ENCODE measurements around the gene CERS6. TPM values are rescaled to one million over a fixed set of nuclear protein-coding genes. Genes with fewer than 3 reads are reported as not detected.

CERS6 gene
- polyA plus RNA-seq, 4 donors: 6.8 to 55.4 (median 21.9) TPM

- WGBS, 3 donors: 16 to 46% (median 39%) methylated on average over 3 of the region's 3 CpGs
- H3K36me3 ChIP-seq (ENCODE audit: control insufficient read depth in 3 of 3, insufficient read depth in 2 of 3, low read depth in 1 of 3, low read length in 3 of 3): peaks cover 0 to 11% (median 11%) of the 10 kb centered on the region in 3 donors
- H3K27ac ChIP-seq (ENCODE audit: low read depth in 1 of 3, low read length in 2 of 3): peak overlapping the region in 1 of 3 donors; percentile 70
- no peaks in the 10 kb centered on the region for H3K27me3 ChIP-seq (ENCODE audit: control insufficient read depth in 3 of 3, insufficient read depth in 3 of 3, low read length in 3 of 3)
- H3K4me3 ChIP-seq (ENCODE audit: low read depth in 1 of 3, low read length in 3 of 3): no peak overlapping the region
- H3K4me1 ChIP-seq (ENCODE audit: control insufficient read depth in 3 of 3, insufficient read depth in 2 of 3, low read depth in 1 of 3, low read length in 2 of 3): peaks cover 0 to 26% (median 0%) of the 10 kb centered on the region in 3 donors
- DNase-seq: peak in 1 of 2 donors; percentile 76
- FAIRE-seq: no peak
- no peaks in the 10 kb centered on the region for H3K9me3 ChIP-seq (ENCODE audit: control insufficient read depth in 2 of 2, insufficient read depth in 1 of 2, low read depth in 1 of 2, low read length in 1 of 2)
These were observed 355.6 kb downstream of the CERS6 start for GRCh38 chr2:168811696-168812095.

DNA sequence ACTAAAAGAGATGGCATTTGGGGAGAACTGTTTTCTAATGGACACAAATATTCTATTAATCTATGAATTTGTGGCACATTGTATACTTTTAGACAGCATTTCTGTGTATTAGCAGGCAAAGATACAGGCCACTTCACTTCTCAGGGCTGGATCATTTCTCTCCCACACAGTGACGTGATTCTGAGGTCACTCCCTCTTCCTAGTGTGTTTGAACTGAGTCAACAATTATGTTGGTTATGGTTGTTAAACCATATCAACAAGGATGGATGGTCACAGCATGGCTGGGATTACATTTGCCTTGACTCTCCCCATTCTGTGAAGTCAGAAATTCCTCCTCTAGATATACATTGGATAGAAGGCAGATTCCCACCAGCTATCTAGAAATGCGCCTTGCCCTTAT, 358.0 kb downstream of the CERS6 start:
- Histone ChIP-seq H3K36me3 (ENCODE audit: control insufficient read depth in 3 of 3, insufficient read depth in 2 of 3, low read depth in 1 of 3, low read length in 3 of 3) (peaks cover 0 to 13% (median 11%) of the 10 kb centered on the region in 3 donors), H3K4me3 (ENCODE audit: low read depth in 1 of 3, low read length in 3 of 3) (no peak overlapping the region), H3K27ac (ENCODE audit: low read depth in 1 of 3, low read length in 2 of 3) (no peak overlapping the region), H3K27me3 (ENCODE audit: control insufficient read depth in 3 of 3, insufficient read depth in 3 of 3, low read length in 3 of 3) (no peaks in the 10 kb centered on the region), H3K9me3 (ENCODE audit: control insufficient read depth in 2 of 2, insufficient read depth in 1 of 2, low read depth in 1 of 2, low read length in 1 of 2) (no peaks in the 10 kb centered on the region), H3K4me1 (ENCODE audit: control insufficient read depth in 3 of 3, insufficient read depth in 2 of 3, low read depth in 1 of 3, low read length in 2 of 3) (peaks cover 0 to 26% (median 0%) of the 10 kb centered on the region in 3 donors)
- FAIRE-seq (no peak), DNase-seq (no peak)
- WGBS, 3 donors: 83 to 94% (median 83%) methylated on average over 2 of the region's 2 CpGs

GRCh38 chr2:168814939-168815907, 359.2 kb downstream of the CERS6 start:
- Histone ChIP-seq H3K4me3 (ENCODE audit: low read depth in 1 of 3, low read length in 3 of 3) (no peak overlapping the region), H3K9me3 (ENCODE audit: control insufficient read depth in 2 of 2, insufficient read depth in 1 of 2, low read depth in 1 of 2, low read length in 1 of 2) (no peaks in the 10 kb centered on the region), H3K36me3 (ENCODE audit: control insufficient read depth in 3 of 3, insufficient read depth in 2 of 3, low read depth in 1 of 3, low read length in 3 of 3) (peaks cover 0 to 20% (median 11%) of the 10 kb centered on the region in 3 donors), H3K4me1 (ENCODE audit: control insufficient read depth in 3 of 3, insufficient read depth in 2 of 3, low read depth in 1 of 3, low read length in 2 of 3) (peaks cover 0 to 26% (median 0%) of the 10 kb centered on the region in 3 donors), H3K27ac (ENCODE audit: low read depth in 1 of 3, low read length in 2 of 3) (peak overlapping the region in 1 of 3 donors; percentile 11), H3K27me3 (ENCODE audit: control insufficient read depth in 3 of 3, insufficient read depth in 3 of 3, low read length in 3 of 3) (no peaks in the 10 kb centered on the region)
- no peak for DNase-seq
- FAIRE-seq: no peak
- 82 to 92% (median 88%) methylated on average over 1 of the region's 1 CpG for WGBS, 3 donors

- Histone ChIP-seq H3K27me3 (ENCODE audit: control insufficient read depth in 3 of 3, insufficient read depth in 3 of 3, low read length in 3 of 3) (no peaks in the 10 kb centered on the region), H3K9me3 (ENCODE audit: control insufficient read depth in 2 of 2, insufficient read depth in 1 of 2, low read depth in 1 of 2, low read length in 1 of 2) (no peaks in the 10 kb centered on the region), H3K4me1 (ENCODE audit: control insufficient read depth in 3 of 3, insufficient read depth in 2 of 3, low read depth in 1 of 3, low read length in 2 of 3) (peaks cover 0 to 16% (median 0%) of the 10 kb centered on the region in 3 donors), H3K4me3 (ENCODE audit: low read depth in 1 of 3, low read length in 3 of 3) (no peak overlapping the region), H3K27ac (ENCODE audit: low read depth in 1 of 3, low read length in 2 of 3) (no peak overlapping the region), H3K36me3 (ENCODE audit: control insufficient read depth in 3 of 3, insufficient read depth in 2 of 3, low read depth in 1 of 3, low read length in 3 of 3) (peaks cover 0 to 20% (median 11%) of the 10 kb centered on the region in 3 donors)
- 87 to 96% (median 93%) methylated on average over 3 of the region's 3 CpGs for WGBS, 3 donors
- DNase-seq (no peak), FAIRE-seq (no peak)
These were observed 360.3 kb downstream of the CERS6 start for GRCh38 chr2:168816369-168816768.

GRCh38 chr2:168819050-168819715, 363.1 kb downstream of the CERS6 start:
- H3K36me3 ChIP-seq (ENCODE audit: control insufficient read depth in 3 of 3, insufficient read depth in 2 of 3, low read depth in 1 of 3, low read length in 3 of 3): peaks cover 0 to 28% (median 2%) of the 10 kb centered on the region in 3 donors
- no peaks in the 10 kb centered on the region for H3K27me3 ChIP-seq (ENCODE audit: control insufficient read depth in 3 of 3, insufficient read depth in 3 of 3, low read length in 3 of 3)
- peaks cover 0 to 4% (median 0%) of the 10 kb centered on the region in 3 donors for H3K4me1 ChIP-seq (ENCODE audit: control insufficient read depth in 3 of 3, insufficient read depth in 2 of 3, low read depth in 1 of 3, low read length in 2 of 3)
- no peak overlapping the region for H3K4me3 ChIP-seq (ENCODE audit: low read depth in 1 of 3, low read length in 3 of 3)
- 66 to 84% (median 75%) methylated on average over 10 of the region's 10 CpGs for WGBS, 3 donors
- H3K27ac ChIP-seq (ENCODE audit: low read depth in 1 of 3, low read length in 2 of 3): no peak overlapping the region
- DNase-seq: no peak
- FAIRE-seq: no peak
- no peaks in the 10 kb centered on the region for H3K9me3 ChIP-seq (ENCODE audit: control insufficient read depth in 2 of 2, insufficient read depth in 1 of 2, low read depth in 1 of 2, low read length in 1 of 2)

- peaks cover 0 to 30% (median 2%) of the 10 kb centered on the region in 3 donors for H3K36me3 ChIP-seq (ENCODE audit: control insufficient read depth in 3 of 3, insufficient read depth in 2 of 3, low read depth in 1 of 3, low read length in 3 of 3)
These were observed 363.9 kb downstream of the CERS6 start for GRCh38 chr2:168819829-168820489.

DNA sequence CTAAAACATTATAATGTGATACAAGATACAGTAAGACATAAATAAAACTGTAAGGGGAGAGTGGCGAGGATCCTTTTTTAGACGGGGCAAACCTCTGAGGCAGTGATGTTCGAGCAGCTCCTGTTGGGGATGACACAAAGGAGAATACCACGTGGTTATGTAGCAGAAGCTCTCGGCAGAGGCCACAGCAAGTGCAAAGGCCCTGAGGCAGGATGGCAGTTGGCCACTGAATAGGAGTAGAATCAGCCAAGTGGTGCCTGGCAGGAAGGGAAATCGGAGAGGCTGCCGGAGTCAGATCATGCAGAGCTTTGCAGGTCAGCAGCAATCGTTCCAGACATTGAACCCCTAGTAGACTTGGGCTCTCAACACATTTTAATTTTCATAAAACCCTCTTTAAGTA, 365.5 kb downstream of the CERS6 start:
- 86 to 95% (median 88%) methylated on average over 8 of the region's 8 CpGs for WGBS, 3 donors

More at GRCh38 chr2:168819829-168820489, 363.9 kb downstream of the CERS6 start:
- Histone ChIP-seq H3K4me3 (ENCODE audit: low read depth in 1 of 3, low read length in 3 of 3) (no peak overlapping the region), H3K27me3 (ENCODE audit: control insufficient read depth in 3 of 3, insufficient read depth in 3 of 3, low read length in 3 of 3) (no peaks in the 10 kb centered on the region), H3K27ac (ENCODE audit: low read depth in 1 of 3, low read length in 2 of 3) (no peak overlapping the region), H3K9me3 (ENCODE audit: control insufficient read depth in 2 of 2, insufficient read depth in 1 of 2, low read depth in 1 of 2, low read length in 1 of 2) (no peaks in the 10 kb centered on the region), H3K4me1 (ENCODE audit: control insufficient read depth in 3 of 3, insufficient read depth in 2 of 3, low read depth in 1 of 3, low read length in 2 of 3) (peaks cover 0 to 7% (median 0%) of the 10 kb centered on the region in 3 donors)
- no peak for FAIRE-seq
- 87 to 92% (median 89%) methylated on average over 6 of the region's 6 CpGs for WGBS, 3 donors
- no peak for DNase-seq

DNA sequence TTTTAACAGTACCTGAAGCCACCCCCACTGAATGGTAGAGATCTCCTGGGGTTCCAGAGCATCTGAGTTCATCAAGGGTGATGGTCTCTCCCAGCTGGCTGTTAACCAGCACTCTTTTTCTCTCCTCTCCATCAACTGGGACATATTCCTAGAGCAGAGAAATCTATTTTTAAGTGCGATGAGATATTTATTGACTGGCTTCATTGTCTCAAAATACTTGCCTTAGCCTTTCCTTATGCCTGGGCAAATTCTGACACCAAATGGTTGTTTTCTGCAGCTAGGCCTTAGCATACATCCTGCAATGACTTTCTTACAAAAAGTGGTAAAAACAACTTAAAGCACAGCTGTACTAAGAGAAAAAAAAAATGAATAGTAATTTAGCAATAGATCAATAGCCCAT, 365.9 kb downstream of the CERS6 start:
- Histone ChIP-seq H3K36me3 (ENCODE audit: control insufficient read depth in 3 of 3, insufficient read depth in 2 of 3, low read depth in 1 of 3, low read length in 3 of 3) (peaks cover 0 to 22% (median 0%) of the 10 kb centered on the region in 3 donors), H3K4me3 (ENCODE audit: low read depth in 1 of 3, low read length in 3 of 3) (no peak overlapping the region), H3K27me3 (ENCODE audit: control insufficient read depth in 3 of 3, insufficient read depth in 3 of 3, low read length in 3 of 3) (no peaks in the 10 kb centered on the region), H3K9me3 (ENCODE audit: control insufficient read depth in 2 of 2, insufficient read depth in 1 of 2, low read depth in 1 of 2, low read length in 1 of 2) (no peaks in the 10 kb centered on the region), H3K4me1 (ENCODE audit: control insufficient read depth in 3 of 3, insufficient read depth in 2 of 3, low read depth in 1 of 3, low read length in 2 of 3) (peaks cover 0 to 10% (median 0%) of the 10 kb centered on the region in 3 donors), H3K27ac (ENCODE audit: low read depth in 1 of 3, low read length in 2 of 3) (no peak overlapping the region)
- FAIRE-seq (no peak), DNase-seq (no peak)
- WGBS, 3 donors: 83 to 100% (median 88%) methylated on average over 1 of the region's 1 CpG

More for the DNA sequence above, 365.5 kb downstream of the CERS6 start:
- Histone ChIP-seq H3K27ac (ENCODE audit: low read depth in 1 of 3, low read length in 2 of 3) (no peak overlapping the region), H3K4me3 (ENCODE audit: low read depth in 1 of 3, low read length in 3 of 3) (no peak overlapping the region), H3K36me3 (ENCODE audit: control insufficient read depth in 3 of 3, insufficient read depth in 2 of 3, low read depth in 1 of 3, low read length in 3 of 3) (peaks cover 0 to 24% (median 0%) of the 10 kb centered on the region in 3 donors), H3K27me3 (ENCODE audit: control insufficient read depth in 3 of 3, insufficient read depth in 3 of 3, low read length in 3 of 3) (no peaks in the 10 kb centered on the region), H3K9me3 (ENCODE audit: control insufficient read depth in 2 of 2, insufficient read depth in 1 of 2, low read depth in 1 of 2, low read length in 1 of 2) (no peaks in the 10 kb centered on the region), H3K4me1 (ENCODE audit: control insufficient read depth in 3 of 3, insufficient read depth in 2 of 3, low read depth in 1 of 3, low read length in 2 of 3) (peaks cover 0 to 10% (median 0%) of the 10 kb centered on the region in 3 donors)
- FAIRE-seq: no peak
- DNase-seq: no peak
